Tibial nerve (tissue), 4 donors: ENCODE measurements around the gene ZFPL1. TPM values are rescaled to one million over a fixed set of nuclear protein-coding genes. Genes with fewer than 3 reads are reported as not detected.

Experiments
- DNase-seq, 2 donors: peaks; one replicate each; pipeline ENCODE4 v3.0.0-alpha.2; 2019; ENCODE audit warnings: low spot score in 2 of 2
- H3K27ac ChIP-seq, 4 donors: fragments of 200-600 bp; sonication (generic) in 3 of 4; one replicate each; pipeline ENCODE4 v1.5.1; 2017 to 2019; ENCODE audit warnings: mild to moderate bottlenecking in 1 of 4
- H3K27me3 ChIP-seq, 2 donors: fragments of 200-600 bp; sonication (generic) in 1 of 2; one replicate each; pipeline versions ENCODE4 v1.5.1 to v1.6.0; 2017 to 2019
- H3K36me3 ChIP-seq, 3 donors: fragments of 200-600 bp; sonication (generic); one replicate each; pipeline ENCODE4 v1.5.1; 2018 to 2019
- H3K4me1 ChIP-seq, 4 donors: fragments of 200-600 bp; sonication (generic) in 3 of 4; one replicate each; pipeline ENCODE4 v1.5.1; 2017 to 2019
- H3K4me3 ChIP-seq, 4 donors: fragments of 200-600 bp; sonication (generic) in 3 of 4; one replicate each; pipeline ENCODE4 v1.5.1; 2017 to 2019; ENCODE audit warnings: mild to moderate bottlenecking in 1 of 4, moderate library complexity in 1 of 4
- H3K9me3 ChIP-seq, 4 donors: fragments of 200-600 bp; sonication (generic) in 3 of 4; one replicate each; pipeline ENCODE4 v1.5.1; 2017 to 2019
- CTCF ChIP-seq, 5 experiments: fragments of 200-600 bp in 3 of 5; fragments of 450-650 bp in 2 of 5; sonication (generic) in 3 of 5; IDR thresholded peaks; one replicate each; pipeline ENCODE4 v1.5.1; 2016 to 2019; ENCODE audit warnings: antibody characterized with exemption in 5 of 5, mild to moderate bottlenecking in 3 of 5, moderate library complexity in 2 of 5
- EP300 ChIP-seq, 2 donors: sonication (generic); formaldehyde crosslinking; IDR thresholded peaks; one replicate each; pipeline ENCODE4 v1.6.1; 2017; ENCODE audit warnings: antibody characterized with exemption in 2 of 2, mild to moderate bottlenecking in 1 of 2
- POLR2A ChIP-seq, 2 donors: fragments of 450-650 bp; IDR thresholded peaks; one replicate each; pipeline ENCODE4 v1.6.1; 2017; ENCODE audit warnings: antibody characterized with exemption in 2 of 2, mild to moderate bottlenecking in 2 of 2, moderate library complexity in 2 of 2
- WGBS, 2 donors: methylation state at CpG; one replicate each; pipeline ENCODE4 v1.1.5; 2018; 5-methylcytosine and 5-hydroxymethylcytosine counted together
- total RNA-seq, 4 donors: library from RNA; depleted of rRNA; stranded (reverse); fragments of >200 nt; gene quantifications; one replicate each; pipeline ENCODE4 v1.1.0, GENCODE V29; 2016

ZFPL1 gene
- total RNA-seq, 4 donors from 2014 or later: 28.0 to 48.3 (median 35.1) TPM

- DNase-seq: no peak
- Histone ChIP-seq H3K4me1 (peaks cover 0 to 56% (median 38%) of the 10 kb centered on the region in 4 donors), H3K27me3 (no peaks in the 10 kb centered on the region), H3K27ac (no peak overlapping the region), H3K4me3 (no peak overlapping the region), H3K36me3 (peaks cover 0 to 48% (median 0%) of the 10 kb centered on the region in 3 donors), H3K9me3 (no peaks in the 10 kb centered on the region)
- TF ChIP-seq POLR2A (IDR thresholded peaks at IDR 0.05) (no peak), CTCF (IDR thresholded peaks at IDR 0.05) (no peak), EP300 (IDR thresholded peaks at IDR 0.05) (no peak)
- 71 to 72% methylated on average over 6 of the region's 6 CpGs for WGBS, 2 donors
These were observed 29.8 kb downstream of the ZFPL1 start for GRCh38 chr11:65113839-65114238.

GRCh38 chr11:65114538-65115171, 30.6 kb downstream of the ZFPL1 start:
- DNase-seq: no peak
- Histone ChIP-seq H3K27ac (no peak overlapping the region), H3K36me3 (peaks cover 0 to 48% (median 0%) of the 10 kb centered on the region in 3 donors), H3K4me3 (no peak overlapping the region), H3K4me1 (peaks cover 0 to 59% (median 38%) of the 10 kb centered on the region in 4 donors), H3K9me3 (no peaks in the 10 kb centered on the region), H3K27me3 (no peaks in the 10 kb centered on the region)
- WGBS, 2 donors: 68 to 86% methylated on average over 9 to 10 of the region's 11 CpGs
- no peak for TF ChIP-seq EP300 (IDR thresholded peaks at IDR 0.05)
- TF ChIP-seq CTCF (IDR thresholded peaks at IDR 0.05): no peak
- no peak for TF ChIP-seq POLR2A (IDR thresholded peaks at IDR 0.05)

- DNase-seq: no peak
- TF ChIP-seq POLR2A (IDR thresholded peaks at IDR 0.05) (no peak), EP300 (IDR thresholded peaks at IDR 0.05) (no peak), CTCF (IDR thresholded peaks at IDR 0.05) (no peak)
- H3K36me3 ChIP-seq: peaks cover 0 to 52% (median 7%) of the 10 kb centered on the region in 3 donors
- H3K4me1 ChIP-seq: peaks cover 0 to 65% (median 39%) of the 10 kb centered on the region in 4 donors
- WGBS, 2 donors: 89 to 93% methylated on average over 21 of the region's 21 CpGs
- no peak overlapping the region for H3K27ac ChIP-seq
- no peaks in the 10 kb centered on the region for H3K27me3 ChIP-seq
- H3K9me3 ChIP-seq: no peaks in the 10 kb centered on the region
- H3K4me3 ChIP-seq: no peak overlapping the region
These were observed 31.5 kb downstream of the ZFPL1 start for GRCh38 chr11:65115361-65116082.

- peaks cover 0 to 65% (median 42%) of the 10 kb centered on the region in 4 donors for H3K4me1 ChIP-seq
- no peaks in the 10 kb centered on the region for H3K27me3 ChIP-seq
- H3K9me3 ChIP-seq: no peaks in the 10 kb centered on the region
- H3K27ac ChIP-seq: peak overlapping the region; percentile 38 to 88 (median 82)
- H3K36me3 ChIP-seq: peaks cover 0 to 57% (median 13%) of the 10 kb centered on the region in 3 donors
- DNase-seq: no peak
- WGBS, 2 donors: 27 to 28% methylated on average over 45 to 53 of the region's 68 CpGs
- TF ChIP-seq POLR2A (IDR thresholded peaks at IDR 0.05) (no peak), CTCF (IDR thresholded peaks at IDR 0.05) (no peak), EP300 (IDR thresholded peaks at IDR 0.05) (no peak)
- peak overlapping the region; percentile 60 to 98 (median 92) for H3K4me3 ChIP-seq
These were observed 32.6 kb downstream of the ZFPL1 start for GRCh38 chr11:65116370-65117205.
